Hematopoietic multipotent progenitor cell treated with erythropoietin and hydrocortisone succinate and interleukin-3 and kit ligand, for 17 days (in vitro differentiated cells): ENCODE results near the gene RAPGEF5.

Source experiments
- DNase-seq: peaks from one replicate; pipeline ENCODE4 v3.0.0-alpha.2; 2015; ENCODE audit warnings: low spot score

RAPGEF5 gene

GRCh38 chr7:22305706-22306105 lies 51.2 kb downstream of the RAPGEF5 start:
- DNase-seq: no peak

- no peak for DNase-seq
These were observed 54.0 kb downstream of the RAPGEF5 start for GRCh38 chr7:22302951-22303423.

- no peak for DNase-seq
These were observed 54.8 kb downstream of the RAPGEF5 start for GRCh38 chr7:22302193-22302592.

GRCh38 chr7:22301790-22302189 lies 55.2 kb downstream of the RAPGEF5 start:
- no peak for DNase-seq

- DNase-seq: no peak
These were observed 56.1 kb downstream of the RAPGEF5 start for GRCh38 chr7:22300839-22301238.

- no peak for DNase-seq
These were observed 60.0 kb downstream of the RAPGEF5 start for GRCh38 chr7:22296916-22297315.

GRCh38 chr7:22296265-22296566 lies 60.7 kb downstream of the RAPGEF5 start:
- DNase-seq: no peak

- DNase-seq: no peak
These were observed 61.3 kb downstream of the RAPGEF5 start for GRCh38 chr7:22295402-22296264.

GRCh38 chr7:22292531-22292930 lies 64.4 kb downstream of the RAPGEF5 start:
- DNase-seq: no peak

GRCh38 chr7:22291977-22292376 lies 65.0 kb downstream of the RAPGEF5 start:
- no peak for DNase-seq

GRCh38 chr7:22288202-22288601 lies 68.8 kb downstream of the RAPGEF5 start:
- DNase-seq: no peak

GRCh38 chr7:22287412-22287811 lies 69.5 kb downstream of the RAPGEF5 start:
- DNase-seq: no peak

- DNase-seq: no peak
These were observed 70.5 kb downstream of the RAPGEF5 start for GRCh38 chr7:22286436-22286835.

- no peak for DNase-seq
These were observed 75.5 kb downstream of the RAPGEF5 start for GRCh38 chr7:22281481-22281880.

GRCh38 chr7:22280031-22280430 lies 76.9 kb downstream of the RAPGEF5 start:
- no peak for DNase-seq

GRCh38 chr7:22278660-22279059 lies 78.3 kb downstream of the RAPGEF5 start:
- no peak for DNase-seq

GRCh38 chr7:22277375-22277774 lies 79.6 kb downstream of the RAPGEF5 start:
- no peak for DNase-seq

- DNase-seq: no peak
These were observed 81.3 kb downstream of the RAPGEF5 start for GRCh38 chr7:22275661-22276060.

GRCh38 chr7:22271311-22271710 lies 85.6 kb downstream of the RAPGEF5 start:
- no peak for DNase-seq

- DNase-seq: no peak
These were observed 86.6 kb downstream of the RAPGEF5 start for GRCh38 chr7:22270371-22270770.

- no peak for DNase-seq
These were observed 87.0 kb downstream of the RAPGEF5 start for GRCh38 chr7:22269963-22270362.

- no peak for DNase-seq
These were observed 88.0 kb downstream of the RAPGEF5 start for GRCh38 chr7:22268884-22269421.

- no peak for DNase-seq
These were observed 88.9 kb downstream of the RAPGEF5 start for GRCh38 chr7:22267930-22268615.
